Endothelial cell of umbilical vein (primary cell): ENCODE data around the gene CLNK.

Experiments
- CTCF ChIP-seq, 2 donors: IDR thresholded peaks; 1 replicate in 1 of 2; 2 replicates in 1 of 2; pipeline ENCODE4 v1.5.1; 2011; ENCODE audit warnings: low read length in 2 of 2, mild to moderate bottlenecking in 2 of 2, moderate library complexity in 2 of 2, control low read depth in 1 of 2, inconsistent platforms in 1 of 2, low read depth in 1 of 2; ENCODE audit not compliant: insufficient read depth in 1 of 2; ENCODE audit errors: extremely low read depth in 1 of 2
- GATA2 ChIP-seq: IDR thresholded peaks from 2 replicates; pipeline ENCODE4 v1.7.0; 2011; ENCODE audit warnings: low read depth, mild to moderate bottlenecking, moderate library complexity, mixed read lengths, low read length; ENCODE audit not compliant: insufficient read length, insufficient read depth
- POLR2A ChIP-seq: IDR thresholded peaks from 2 replicates; pipeline ENCODE4 v1.6.1; 2012; ENCODE audit warnings: low read depth, mild to moderate bottlenecking, control low read depth, low read length
- POLR2AphosphoS5 ChIP-seq: IDR thresholded peaks from 2 replicates; pipeline ENCODE4 v1.6.1; 2012; ENCODE audit warnings: low read depth, mild to moderate bottlenecking, control low read depth, low read length, moderate library complexity; ENCODE audit not compliant: insufficient read depth

GRCh38 chr4:10590896-10591295 lies 93.7 kb downstream of the CLNK start:
- TF ChIP-seq GATA2 (no peak), CTCF (IDR thresholded peaks at IDR 0.05; ENCODE audit: extremely low read depth in 1 of 2, insufficient read depth in 1 of 2, low read depth in 1 of 2, low read length in 2 of 2) (no peak), POLR2AphosphoS5 (no peak), POLR2A (no peak)
